ENCODE results near the gene PHACTR3.

DNA sequence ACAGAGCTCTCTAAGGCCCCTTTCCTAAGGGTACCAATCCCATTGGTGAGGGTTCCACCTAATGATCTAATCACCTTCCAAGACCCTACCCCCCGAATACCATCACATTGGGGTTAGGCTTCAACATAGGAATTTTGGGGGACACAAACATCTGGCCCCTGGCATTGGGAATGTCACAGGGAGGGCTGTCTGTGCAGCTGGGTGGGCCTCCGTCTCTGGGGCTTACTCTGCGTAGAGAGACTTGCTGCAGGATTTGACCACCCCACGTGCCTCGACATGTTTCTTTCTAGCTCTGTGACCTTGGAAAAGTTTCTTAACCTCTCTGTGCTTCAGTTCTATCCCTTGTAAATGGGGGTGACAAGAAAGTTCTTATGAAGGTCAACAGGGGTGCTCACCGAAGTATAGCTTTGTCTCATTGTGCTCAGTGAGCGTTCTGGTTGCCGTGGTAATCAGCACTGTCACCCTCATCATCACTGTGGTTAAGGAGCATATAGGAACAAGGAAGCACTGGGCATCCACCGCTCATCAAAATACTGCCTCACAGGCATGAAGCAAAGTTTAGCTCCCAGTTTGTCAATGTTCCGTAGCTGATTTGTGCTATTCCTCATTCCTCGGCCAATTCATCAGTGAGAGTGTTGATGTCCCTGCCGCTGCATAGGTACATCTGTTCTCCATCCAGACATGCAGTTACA lies 176.3 kb downstream of the PHACTR3 start:
- TF ChIP-seq, protein P1, sequence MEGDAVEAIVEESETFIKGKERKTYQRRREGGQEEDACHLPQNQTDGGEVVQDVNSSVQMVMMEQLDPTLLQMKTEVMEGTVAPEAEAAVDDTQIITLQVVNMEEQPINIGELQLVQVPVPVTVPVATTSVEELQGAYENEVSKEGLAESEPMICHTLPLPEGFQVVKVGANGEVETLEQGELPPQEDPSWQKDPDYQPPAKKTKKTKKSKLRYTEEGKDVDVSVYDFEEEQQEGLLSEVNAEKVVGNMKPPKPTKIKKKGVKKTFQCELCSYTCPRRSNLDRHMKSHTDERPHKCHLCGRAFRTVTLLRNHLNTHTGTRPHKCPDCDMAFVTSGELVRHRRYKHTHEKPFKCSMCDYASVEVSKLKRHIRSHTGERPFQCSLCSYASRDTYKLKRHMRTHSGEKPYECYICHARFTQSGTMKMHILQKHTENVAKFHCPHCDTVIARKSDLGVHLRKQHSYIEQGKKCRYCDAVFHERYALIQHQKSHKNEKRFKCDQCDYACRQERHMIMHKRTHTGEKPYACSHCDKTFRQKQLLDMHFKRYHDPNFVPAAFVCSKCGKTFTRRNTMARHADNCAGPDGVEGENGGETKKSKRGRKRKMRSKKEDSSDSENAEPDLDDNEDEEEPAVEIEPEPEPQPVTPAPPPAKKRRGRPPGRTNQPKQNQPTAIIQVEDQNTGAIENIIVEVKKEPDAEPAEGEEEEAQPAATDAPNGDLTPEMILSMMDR (IDR thresholded peaks at IDR 0.05): no peak
- no peak for TF ChIP-seq POLR2A (IDR thresholded peaks at IDR 0.05)
- TF ChIP-seq EP300 (IDR thresholded peaks at IDR 0.05): no peak

Measured in suprapubic skin (tissue), 3 donors.